GM19099 (cell line): ENCODE data around the gene KRTAP4-8.
"Not testable (repeated sequence)": the region's sequence is repeated elsewhere in the genome, so short reads cannot be mapped to it uniquely, and the experiment has no call there.

Experiments
- POLR2A ChIP-seq: IDR thresholded peaks from 3 replicates; pipeline ENCODE4 v1.6.1; 2011; ENCODE audit warnings: low read depth; ENCODE audit not compliant: insufficient read length; ENCODE audit errors: extremely low read depth

The KRTAP4-8 gene

GRCh38 chr17:41107941-41108450 is 10.1 kb upstream of the KRTAP4-8 start:
- TF ChIP-seq POLR2A, result no peak

DNA sequence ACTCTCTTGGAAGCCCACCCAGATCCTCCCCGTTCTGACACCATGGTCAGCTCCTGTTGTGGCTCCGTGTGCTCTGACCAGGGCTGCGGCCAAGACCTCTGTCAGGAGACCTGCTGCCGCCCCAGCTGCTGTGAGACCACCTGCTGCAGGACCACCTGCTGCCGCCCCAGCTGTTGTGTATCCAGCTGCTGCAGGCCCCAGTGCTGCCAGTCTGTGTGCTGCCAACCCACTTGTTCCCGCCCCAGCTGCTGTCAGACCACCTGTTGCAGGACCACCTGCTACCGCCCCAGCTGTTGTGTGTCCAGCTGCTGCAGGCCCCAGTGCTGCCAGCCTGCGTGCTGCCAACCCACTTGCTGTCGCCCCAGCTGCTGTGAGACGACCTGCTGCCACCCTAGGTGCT is 7.4 kb upstream of the KRTAP4-8 start, which contains the start of gene KRTAP4-9:
KRTAP4-9 (plus strand) TSS at position 43 of the 400 bp plus-strand sequence; CDS start at position 43, 0 bp downstream.
- not testable (repeated sequence) for TF ChIP-seq POLR2A

DNA sequence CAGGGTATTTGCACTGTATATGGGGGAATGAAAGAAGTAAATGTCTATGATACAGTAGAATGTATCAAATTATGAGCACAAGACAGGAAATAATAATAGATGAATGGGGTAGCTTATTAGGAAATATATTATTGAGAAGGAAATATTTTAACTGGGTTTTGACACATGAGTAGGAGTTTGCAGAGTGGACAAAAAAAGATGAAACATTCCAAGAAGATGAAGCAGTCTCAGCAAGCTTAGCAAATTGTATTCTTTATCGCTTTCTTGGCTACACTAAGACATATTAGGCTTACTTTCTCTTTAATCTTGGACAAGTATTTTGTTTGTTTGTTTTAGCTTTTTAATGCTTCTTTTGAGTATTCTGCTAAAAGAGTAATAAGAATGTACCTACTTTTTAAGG is 6.0 kb upstream of the KRTAP4-8 start:
- no peak for TF ChIP-seq POLR2A

DNA sequence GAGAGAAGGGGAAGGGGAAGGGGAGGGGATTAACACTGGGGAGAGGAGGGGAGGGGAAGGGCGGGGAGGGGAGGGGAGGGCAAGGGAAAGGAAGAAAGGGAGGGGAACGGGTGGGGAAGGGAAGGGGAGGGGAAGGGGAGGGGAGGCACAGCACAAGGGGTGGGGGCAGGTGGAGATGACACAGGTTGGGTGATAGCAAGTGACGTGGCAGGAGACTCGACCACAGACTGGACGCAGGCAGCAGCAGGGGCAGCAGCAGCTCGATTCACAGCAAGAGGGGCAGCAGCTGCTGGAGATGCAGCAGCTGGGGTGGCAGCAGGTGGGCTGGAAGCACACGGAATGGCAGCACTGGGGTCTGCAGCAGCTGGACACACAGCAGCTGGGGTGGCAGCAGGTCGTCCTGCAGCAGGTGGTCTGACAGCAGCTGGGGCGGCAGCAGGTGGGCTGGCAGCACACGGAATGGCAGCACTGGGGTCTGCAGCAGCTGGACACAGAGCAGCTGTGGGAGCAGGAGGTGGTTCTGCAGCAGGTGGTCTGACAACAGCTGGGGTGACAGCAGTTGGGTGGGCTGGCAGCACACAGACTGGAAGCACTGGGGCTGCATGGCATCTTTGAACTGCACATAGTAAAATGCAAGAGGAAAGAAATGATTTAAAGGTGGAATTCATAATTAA is 3.8 kb upstream of the KRTAP4-8 start, which contains the start of gene KRTAP4-16:
KRTAP4-16 (minus strand) TSS at position 624 of the 674 bp plus-strand sequence; CDS start at position 624, 0 bp downstream.
- TF ChIP-seq POLR2A, result no peak

- no peak for TF ChIP-seq POLR2A
Measured at GRCh38 chr17:41098481-41098880, 539 bp upstream of the KRTAP4-8 start.

GRCh38 chr17:41096055-41096454 is 1.9 kb downstream of the KRTAP4-8 start:
- TF ChIP-seq POLR2A, result no peak

DNA sequence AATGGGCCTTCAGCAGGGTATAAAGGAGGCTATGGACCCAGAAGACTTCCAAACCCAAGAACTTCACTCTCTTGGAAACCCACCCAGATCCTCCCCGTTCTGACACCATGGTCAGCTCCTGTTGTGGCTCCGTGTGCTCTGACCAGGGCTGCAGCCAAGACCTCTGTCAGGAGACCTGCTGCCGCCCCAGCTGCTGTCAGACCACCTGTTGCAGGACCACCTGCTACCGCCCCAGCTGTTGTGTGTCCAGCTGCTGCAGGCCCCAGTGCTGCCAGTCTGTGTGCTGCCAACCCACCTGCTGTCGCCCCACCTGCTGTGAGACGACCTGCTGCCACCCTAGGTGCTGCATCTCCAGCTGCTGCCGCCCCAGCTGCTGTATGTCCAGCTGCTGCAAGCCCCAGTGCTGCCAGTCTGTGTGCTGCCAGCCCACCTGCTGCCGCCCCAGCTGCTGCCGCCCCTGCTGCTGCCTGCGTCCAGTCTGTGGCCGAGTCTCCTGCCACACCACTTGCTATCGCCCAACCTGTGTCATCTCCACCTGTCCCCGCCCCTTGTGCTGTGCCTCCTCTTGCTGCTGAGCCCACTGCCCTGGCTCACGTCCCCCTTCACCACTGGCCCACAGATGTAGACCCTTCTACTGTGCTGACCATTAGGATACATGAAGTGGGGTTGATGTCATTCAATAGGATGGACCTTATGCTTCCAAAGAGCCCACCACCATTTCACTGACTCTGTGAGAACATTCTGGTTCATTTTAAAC is 13.7 kb downstream of the KRTAP4-8 start, which contains the start of gene KRTAP4-7:
KRTAP4-7 (plus strand) TSS at position 51 of the 757 bp plus-strand sequence; CDS start at position 108, 57 bp downstream.
- TF ChIP-seq POLR2A, result not testable (repeated sequence)

DNA sequence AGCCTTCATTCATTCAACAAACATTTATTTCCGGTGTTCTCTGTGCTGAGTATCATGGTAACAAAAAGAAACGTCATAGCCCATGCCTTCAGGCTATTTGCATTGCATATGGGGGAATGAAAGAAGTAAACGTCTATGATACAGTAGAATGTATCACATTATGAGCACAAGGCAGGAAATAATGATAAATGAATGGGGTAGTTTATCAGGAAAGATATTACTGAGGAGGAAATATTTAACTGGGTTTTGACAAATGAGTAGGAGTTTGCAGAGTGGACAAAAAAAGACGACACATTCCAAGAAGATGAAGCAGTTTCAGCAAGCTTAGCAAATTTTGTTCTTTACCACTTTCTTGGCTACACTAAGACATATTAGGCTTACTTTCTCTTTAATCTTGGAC is 15.3 kb downstream of the KRTAP4-8 start:
- TF ChIP-seq POLR2A, result no peak

DNA sequence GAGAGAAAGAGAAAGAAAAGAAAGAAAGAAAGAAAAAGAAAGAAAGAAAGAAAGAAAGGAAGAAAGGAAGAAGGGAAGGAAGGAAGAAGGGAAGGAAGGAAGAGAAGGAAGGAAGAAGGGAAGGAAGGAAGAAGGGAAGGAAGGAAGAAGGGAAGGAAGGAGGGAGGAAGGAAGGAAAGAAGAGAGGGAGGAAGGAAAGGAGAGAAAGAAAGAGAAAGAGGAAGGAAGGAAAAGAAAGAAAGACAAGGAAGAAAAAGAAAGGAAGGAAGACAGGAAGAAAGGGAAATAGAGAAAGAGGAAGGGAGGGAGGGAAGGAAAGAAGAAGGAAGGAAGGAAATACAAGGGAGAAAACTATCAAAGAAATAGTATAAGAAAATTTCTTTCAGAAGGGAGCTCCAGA is 21.2 kb downstream of the KRTAP4-8 start:
- no peak for TF ChIP-seq POLR2A

GRCh38 chr17:41073676-41074075 is 24.3 kb downstream of the KRTAP4-8 start:
- no peak for TF ChIP-seq POLR2A

- TF ChIP-seq POLR2A, result no peak
Measured at GRCh38 chr17:41071606-41072360, 26.2 kb downstream of the KRTAP4-8 start.

DNA sequence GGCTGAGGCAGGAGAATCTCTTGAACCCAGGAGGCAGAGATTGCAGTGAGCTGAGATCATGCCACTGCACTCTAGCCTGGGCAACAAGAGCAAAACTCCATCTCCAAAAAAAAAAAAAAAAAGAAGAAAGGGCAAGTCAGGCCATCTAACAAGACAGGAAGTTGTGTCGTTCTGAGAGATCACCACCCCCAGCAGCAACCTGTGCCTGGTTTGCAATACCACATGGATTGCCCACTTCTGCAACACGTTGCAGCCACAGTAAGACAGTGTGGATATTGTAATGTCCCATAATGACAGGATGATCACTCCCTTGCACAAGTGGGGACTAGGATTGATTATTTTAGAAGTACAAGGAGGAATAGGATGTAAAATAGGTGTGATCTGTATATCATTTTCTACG is 28.9 kb downstream of the KRTAP4-8 start:
- TF ChIP-seq POLR2A, result no peak

GRCh38 chr17:41067281-41067680 is 30.7 kb downstream of the KRTAP4-8 start:
- no peak for TF ChIP-seq POLR2A

- no peak for TF ChIP-seq POLR2A
Measured at GRCh38 chr17:41065829-41066624, 31.9 kb downstream of the KRTAP4-8 start, which contains the start of gene KRTAP2-4. Gene KRTAP2-4 (minus strand): TSS chr17:41065879. CDS start chr17:41065845, 34 bp downstream.
